Fibroblast of skin of right biceps (primary cell): Measurements from ENCODE around the gene TFF3.
A peak's percentile ranks its signal among the peaks of the same experiment; 100 is the strongest.

Experiments
- DNase-seq: peaks from one replicate; pipeline ENCODE4 v3.0.0-alpha.2; 2013

TFF3 gene

GRCh38 chr21:42319851-42320572, 4.8 kb upstream of the TFF3 start:
- DNase-seq = no peak

- DNase-seq = no peak
Observed at GRCh38 chr21:42319376-42319775, 4.2 kb upstream of the TFF3 start.

GRCh38 chr21:42317826-42318746, 2.9 kb upstream of the TFF3 start:
- DNase-seq = no peak

GRCh38 chr21:42317341-42317741, 2.1 kb upstream of the TFF3 start:
- DNase-seq = no peak

- DNase-seq = no peak
Observed at GRCh38 chr21:42316891-42317290, 1.7 kb upstream of the TFF3 start.

GRCh38 chr21:42314616-42315295, 453 bp downstream of the TFF3 start:
- DNase-seq = no peak

- DNase-seq = no peak
Observed at GRCh38 chr21:42313501-42313969, 1.7 kb downstream of the TFF3 start.

GRCh38 chr21:42312626-42313104, 2.5 kb downstream of the TFF3 start:
- DNase-seq = no peak

- DNase-seq = no peak
Observed at GRCh38 chr21:42311816-42312625, 3.2 kb downstream of the TFF3 start.

GRCh38 chr21:42311160-42311559, 4.0 kb downstream of the TFF3 start:
- no peak for DNase-seq

- DNase-seq = no peak
Observed at GRCh38 chr21:42310411-42311001, 4.7 kb downstream of the TFF3 start.

- DNase-seq = peak; percentile 20
Observed at GRCh38 chr21:42309753-42310213, 5.4 kb downstream of the TFF3 start.

- DNase-seq = no peak
Observed at GRCh38 chr21:42308914-42309752, 6.1 kb downstream of the TFF3 start.

- DNase-seq = no peak
Observed at GRCh38 chr21:42308161-42308913, 6.9 kb downstream of the TFF3 start.

- DNase-seq = no peak
Observed at GRCh38 chr21:42307106-42307505, 8.1 kb downstream of the TFF3 start.

GRCh38 chr21:42306366-42307035, 8.7 kb downstream of the TFF3 start:
- DNase-seq = no peak

- DNase-seq = no peak
Observed at GRCh38 chr21:42305707-42306147, 9.5 kb downstream of the TFF3 start.

GRCh38 chr21:42304556-42305454, 10.4 kb downstream of the TFF3 start:
- DNase-seq = no peak
